ENCODE data around the gene STARD13.

Gene STARD13

DNA sequence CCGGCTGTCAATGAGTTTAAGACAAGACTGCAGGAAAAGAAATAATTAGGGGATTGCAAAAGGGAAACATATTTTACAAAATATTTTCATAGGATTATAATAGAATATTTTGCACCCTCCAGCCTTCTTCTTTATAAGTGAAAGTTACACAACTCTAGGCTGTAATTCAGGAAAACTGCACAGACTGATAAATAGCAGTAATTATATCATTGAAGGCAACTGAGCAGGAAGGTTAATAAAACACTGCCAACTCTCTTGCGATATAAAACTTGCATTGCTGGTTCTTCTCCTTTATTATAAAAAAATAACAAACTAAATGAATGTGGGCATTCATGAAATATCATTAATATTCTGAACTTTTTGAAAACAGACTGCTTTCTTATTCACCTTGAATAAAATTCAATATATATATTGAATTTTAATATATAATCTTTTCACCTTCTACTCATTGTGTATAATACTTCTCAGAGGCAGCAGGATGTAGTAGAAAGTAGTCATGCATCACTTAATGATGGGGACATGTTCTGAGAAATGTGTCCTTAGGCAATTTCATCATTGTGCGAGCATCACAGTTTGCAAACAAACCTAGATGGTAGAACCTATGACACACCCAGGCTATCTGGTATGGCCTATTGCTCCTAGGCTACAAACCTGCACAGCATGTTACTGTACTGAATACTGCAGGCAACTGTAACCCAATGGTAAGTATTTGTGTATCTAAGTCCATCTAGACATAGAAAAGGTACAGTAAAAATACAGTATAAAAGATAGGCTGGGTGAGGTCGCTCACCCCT is 24.9 kb upstream of the STARD13 start:
- no peak for DNase-seq (ENCODE audit: low read depth)

DNA sequence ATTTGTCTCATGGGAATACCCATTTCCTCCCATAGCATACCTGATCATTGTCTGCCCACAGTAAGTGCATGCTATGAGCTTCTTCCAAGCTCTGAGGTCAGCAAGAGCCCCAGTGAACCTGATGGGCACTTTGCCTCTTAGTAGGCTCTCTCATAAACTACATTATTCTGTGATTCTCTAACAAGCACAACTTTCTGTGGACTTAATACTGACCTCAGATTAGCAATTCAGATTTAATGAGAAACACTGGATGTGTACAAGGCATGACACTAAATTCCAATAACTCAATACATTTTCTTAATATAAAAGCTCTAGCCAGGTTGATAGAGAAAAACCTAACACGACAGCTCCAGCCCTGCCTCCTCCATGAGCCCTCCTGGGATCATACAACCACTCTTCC is 23.3 kb upstream of the STARD13 start:
- DNase-seq (ENCODE audit: low read depth): no peak

DNA sequence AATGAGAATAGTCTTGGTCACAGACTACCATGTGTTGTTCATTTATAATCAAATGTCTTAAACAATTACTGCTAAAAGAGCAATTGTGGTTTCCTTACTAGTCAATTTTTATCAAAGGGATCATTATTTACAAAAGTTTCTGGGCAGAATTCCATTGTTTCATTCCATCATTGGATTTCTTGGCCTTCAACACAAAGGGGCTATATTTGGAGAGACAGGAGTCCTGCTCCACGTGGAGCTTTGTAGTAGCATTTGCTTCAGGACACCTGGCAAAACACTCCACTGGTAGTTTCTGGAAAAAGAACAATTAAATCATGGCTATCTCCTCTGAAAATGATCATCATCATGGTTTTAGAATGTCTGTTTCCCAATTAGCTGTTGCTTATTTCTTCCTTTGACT is 22.3 kb upstream of the STARD13 start:
- DNase-seq (ENCODE audit: low read depth): no peak

DNA sequence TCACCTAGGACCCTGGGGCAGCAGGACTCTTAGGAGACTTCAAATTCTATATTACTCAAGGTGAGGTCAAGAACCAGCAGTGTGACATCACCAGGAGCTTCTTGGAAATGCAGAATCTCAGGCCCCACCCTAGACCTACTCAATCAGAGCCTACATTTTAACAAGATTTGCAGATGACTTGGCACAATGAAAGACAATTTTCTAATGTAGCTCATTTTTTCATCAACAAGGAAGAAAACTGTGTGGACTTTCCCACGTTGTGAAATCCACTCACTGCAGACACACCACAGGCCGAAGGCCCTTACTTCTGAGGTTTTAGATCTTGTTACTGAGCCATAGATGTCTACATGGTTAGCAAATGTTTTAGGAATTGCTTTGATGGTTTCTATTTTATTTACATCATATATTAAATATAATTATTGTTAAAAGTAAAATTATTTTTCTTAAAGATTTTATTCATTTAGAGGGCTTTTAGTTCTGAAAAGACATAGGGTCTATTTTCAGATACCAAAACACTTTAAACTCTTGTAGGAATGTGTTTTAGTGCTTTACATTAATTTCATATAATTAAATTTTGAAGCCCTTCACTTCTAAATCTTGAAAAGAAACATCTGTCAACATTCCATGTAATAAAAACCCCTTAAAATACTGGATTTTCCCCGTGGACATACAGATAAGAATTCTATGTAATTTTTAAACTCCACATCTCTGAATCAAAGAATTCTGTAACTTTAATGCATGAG is 18.5 kb upstream of the STARD13 start:
- DNase-seq (ENCODE audit: low read depth): no peak

- no peak for DNase-seq (ENCODE audit: low read depth)
Measured at GRCh38 chr13:33299626-33300025, 14.1 kb upstream of the STARD13 start.

DNA sequence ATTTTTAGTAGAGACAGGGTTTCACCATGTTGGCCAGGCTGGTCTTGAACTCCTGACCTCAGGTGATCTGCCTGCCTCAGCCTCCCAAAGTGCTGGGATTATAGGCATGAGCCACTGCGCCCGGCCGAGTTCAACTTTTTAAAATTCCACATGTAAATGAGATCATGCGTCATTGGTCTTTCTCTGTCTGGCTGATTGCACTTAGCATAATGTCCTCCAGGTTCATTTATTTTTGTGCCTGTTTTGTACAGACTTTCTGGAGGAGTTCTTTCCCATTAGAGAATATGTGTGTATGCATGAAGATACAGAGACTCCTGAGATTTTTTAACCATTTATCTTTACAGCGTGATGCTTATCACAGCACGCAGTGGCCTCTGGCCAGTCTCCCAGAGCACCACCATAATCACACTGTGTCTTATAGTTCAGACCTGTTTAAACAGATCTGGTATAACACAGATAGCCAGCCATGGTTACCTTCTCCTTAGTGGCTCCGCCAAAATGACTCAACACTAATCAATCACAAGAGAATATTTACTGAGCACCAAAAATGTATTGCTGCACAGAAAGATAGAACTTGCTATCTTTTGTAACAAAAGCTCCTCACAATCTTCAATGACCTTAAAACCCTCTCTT is 11.4 kb upstream of the STARD13 start:
- DNase-seq (ENCODE audit: low read depth): no peak

DNA sequence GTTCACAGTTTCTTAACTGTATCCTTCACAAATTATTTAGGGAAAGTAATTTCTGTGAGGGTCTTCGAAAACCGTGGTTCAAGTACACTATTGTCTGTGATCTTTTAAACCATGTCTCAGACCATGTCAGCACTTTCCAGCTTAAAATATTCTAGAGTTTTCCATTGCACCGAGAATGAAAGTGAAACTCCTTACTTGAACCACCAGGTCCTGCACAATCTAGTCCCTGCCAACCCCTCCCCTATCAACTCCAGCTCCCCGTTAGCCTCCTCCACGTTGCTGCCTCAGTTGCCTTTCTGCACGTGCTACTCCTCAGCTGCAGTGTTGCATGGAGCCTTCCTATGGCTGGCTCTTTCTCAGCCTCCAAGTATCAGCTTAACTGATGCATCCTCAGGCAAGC is 7.2 kb upstream of the STARD13 start:
- DNase-seq (ENCODE audit: low read depth): no peak

DNA sequence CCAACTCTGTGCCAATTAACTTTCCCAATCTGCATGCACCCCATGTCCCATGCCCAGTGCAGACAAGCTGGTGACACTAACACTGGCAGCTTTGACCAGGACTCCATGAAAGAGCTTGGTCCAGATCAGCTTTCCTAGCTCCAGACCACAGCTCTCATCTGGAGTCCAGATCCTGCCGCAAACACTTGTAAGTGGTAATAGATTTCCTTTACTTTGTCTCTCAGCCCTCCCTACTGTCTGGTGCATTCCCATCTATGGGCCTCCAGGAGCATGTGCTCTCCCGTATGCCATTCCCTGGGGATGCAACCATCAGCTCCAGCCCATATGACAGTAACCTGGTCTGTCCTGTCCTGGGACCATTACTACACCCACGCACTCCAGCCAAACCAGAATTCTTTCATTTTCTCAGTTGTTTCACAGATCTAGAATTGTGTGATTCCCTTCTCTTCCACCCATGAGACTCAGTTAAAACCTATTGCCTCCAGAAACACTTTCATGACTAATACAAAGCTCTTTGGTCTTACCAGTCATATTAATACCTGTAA is 4.9 kb upstream of the STARD13 start:
- no peak for DNase-seq (ENCODE audit: low read depth)

- DNase-seq (ENCODE audit: low read depth): no peak
Measured at GRCh38 chr13:33289966-33290365, 4.4 kb upstream of the STARD13 start.

DNA sequence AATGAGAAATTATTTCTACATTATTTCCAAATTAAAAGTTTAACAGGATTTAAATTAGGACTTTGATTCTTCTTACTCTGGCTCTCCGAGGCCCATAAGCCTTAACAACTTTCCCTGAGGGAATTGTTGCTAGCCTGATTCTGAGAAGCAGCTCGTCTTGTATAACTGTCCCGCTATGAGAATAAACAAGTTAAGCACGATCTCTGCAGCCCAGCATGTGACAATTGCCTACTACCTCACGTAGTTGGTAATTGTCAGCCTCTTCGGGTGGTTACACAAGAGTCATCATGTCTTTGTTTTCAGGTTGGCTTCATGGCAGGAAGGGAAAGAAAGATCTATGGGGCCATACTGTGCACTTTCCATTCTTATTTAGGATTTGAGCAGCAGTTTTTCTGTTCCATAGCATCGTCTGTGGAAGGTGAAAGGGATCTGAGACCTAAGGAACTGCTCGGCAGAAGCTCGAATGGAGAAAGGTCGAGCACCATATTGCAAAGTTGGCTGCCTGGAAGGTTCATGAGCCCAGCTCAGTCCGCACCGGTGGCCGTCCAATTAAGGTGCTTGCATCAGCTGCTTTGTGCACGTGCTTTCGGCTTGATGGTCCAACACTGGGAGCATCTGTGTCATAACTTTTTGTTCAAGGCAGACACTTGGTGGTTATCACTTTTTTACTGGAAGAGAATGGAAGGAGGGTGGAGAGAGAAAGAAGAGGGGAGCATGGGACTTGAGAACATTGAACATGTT is 1.8 kb upstream of the STARD13 start:
- DNase-seq (ENCODE audit: low read depth): no peak

GRCh38 chr13:33286128-33286527 is 573 bp upstream of the STARD13 start:
- DNase-seq (ENCODE audit: low read depth): no peak

- DNase-seq (ENCODE audit: low read depth): no peak
Measured at GRCh38 chr13:33284916-33285315, 639 bp downstream of the STARD13 start.

- DNase-seq (ENCODE audit: low read depth): no peak
Measured at GRCh38 chr13:33284031-33284430, 1.5 kb downstream of the STARD13 start.

- no peak for DNase-seq (ENCODE audit: low read depth)
Measured at GRCh38 chr13:33283195-33283911, 2.2 kb downstream of the STARD13 start.

- DNase-seq (ENCODE audit: low read depth): no peak
Measured at GRCh38 chr13:33281951-33282595, 3.5 kb downstream of the STARD13 start.

- no peak for DNase-seq (ENCODE audit: low read depth)
Measured at GRCh38 chr13:33280923-33281322, 4.6 kb downstream of the STARD13 start.

- DNase-seq (ENCODE audit: low read depth): no peak
Measured at GRCh38 chr13:33280279-33280905, 5.2 kb downstream of the STARD13 start.

- no peak for DNase-seq (ENCODE audit: low read depth)
Measured at GRCh38 chr13:33279414-33280278, 5.9 kb downstream of the STARD13 start.

DNA sequence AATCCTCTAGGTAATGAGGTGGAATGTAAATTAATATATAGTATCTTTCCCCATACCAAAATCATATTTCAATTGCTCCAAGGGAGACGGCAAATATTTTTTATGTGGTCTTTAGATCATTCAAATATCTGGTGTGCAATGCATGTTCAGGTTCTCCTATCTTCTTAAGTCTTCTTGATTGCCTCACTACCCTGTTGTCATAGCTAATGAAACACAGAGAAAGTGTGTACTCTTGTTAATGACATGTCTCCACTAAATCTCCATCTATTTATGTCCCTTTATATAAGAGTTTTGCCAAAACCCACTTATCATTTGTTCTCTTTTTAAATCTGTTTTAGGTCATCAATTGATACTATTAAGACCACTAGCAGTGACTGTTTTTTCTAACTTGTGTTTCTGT is 6.6 kb downstream of the STARD13 start:
- no peak for DNase-seq (ENCODE audit: low read depth)
